ENCODE measurements around the gene RGS3. TPM values are rescaled to one million over a fixed set of nuclear protein-coding genes. Genes with fewer than 3 reads are reported as not detected.
A peak's percentile ranks its signal among the peaks of the same experiment; 100 is the strongest.

RGS3 gene
- total and polyA plus RNA-seq, 2 of the 13 experiments (the other 11 are each of a cell fraction or from before 2014, with no cell fraction given), result 17.1 to 28.8 TPM

DNA sequence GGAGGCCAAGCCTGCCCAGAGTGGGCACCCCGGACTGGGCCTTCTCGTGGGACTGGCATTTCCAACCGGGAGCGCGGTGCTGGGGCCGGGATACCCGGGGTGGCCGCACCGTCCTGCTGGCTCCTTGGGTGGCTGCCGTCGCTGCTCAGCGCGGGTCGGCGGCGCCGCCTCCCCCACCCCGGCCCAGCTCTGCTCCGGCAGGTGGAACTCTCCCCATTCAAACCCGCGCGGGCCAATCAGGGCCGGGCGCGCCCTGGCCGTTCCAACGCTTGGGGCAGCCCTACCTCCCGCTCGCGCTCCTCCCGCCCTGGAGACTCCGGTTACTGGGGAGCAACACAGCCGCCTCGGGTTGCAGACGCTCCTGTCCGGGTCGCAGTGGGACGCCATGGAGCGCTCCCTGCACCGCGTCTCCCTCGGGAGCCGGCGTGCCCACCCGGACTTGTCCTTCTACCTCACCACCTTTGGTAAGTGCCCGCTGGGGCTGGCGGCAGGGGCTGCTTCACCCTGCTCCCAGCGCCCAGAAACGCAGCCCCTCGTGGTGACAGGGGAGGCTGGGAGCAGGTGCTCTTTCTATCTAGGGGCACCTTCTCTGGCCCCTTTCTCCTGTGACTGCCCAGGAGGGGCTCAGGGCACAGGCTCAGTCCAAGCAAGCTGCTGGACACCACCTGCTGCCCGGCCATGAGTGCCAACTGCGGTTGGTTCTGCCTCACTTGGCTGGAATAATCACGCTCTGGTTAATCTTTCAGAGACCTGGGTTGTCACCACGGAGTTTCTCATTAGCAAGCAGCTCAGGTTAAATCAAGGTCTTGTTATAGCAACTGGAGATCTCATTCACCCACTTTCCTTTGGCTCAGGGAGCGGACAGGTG lies at the start of gene RGS3 (continued):
- TF ChIP-seq TGIF2 (CRISPR knock-in tag; IDR thresholded peaks at IDR 0.05) (0 out of 2 replicates have a peak, but pooled peaks have one; percentile 11), EHMT2 (IDR thresholded peaks at IDR 0.05; ENCODE audit: borderline replicate concordance, low read depth, low read length) (no peak), KLF6 (CRISPR knock-in tag; IDR thresholded peaks at IDR 0.05) (no peak), ZNF772 (CRISPR knock-in tag; IDR thresholded peaks at IDR 0.05) (peak; percentile 67; the same call in 1 of the 2 replicates), MTA1 (CRISPR knock-in tag; IDR thresholded peaks at IDR 0.05; ENCODE audit: borderline replicate concordance) (peak; percentile 68; the same call in 1 of the 2 replicates), RCOR2 (CRISPR knock-in tag; IDR thresholded peaks at IDR 0.05) (no peak), XRCC5 (optimal IDR thresholded peaks at IDR 0.05; ENCODE audit: low read length) (peak; percentile 63), MBD4 (IDR thresholded peaks at IDR 0.05; ENCODE audit: borderline replicate concordance, low read length) (no peak), SIX4 (CRISPR knock-in tag; IDR thresholded peaks at IDR 0.05) (0 out of 2 replicates have a peak, but pooled peaks have one; percentile 39), ZNF431 (CRISPR knock-in tag; IDR thresholded peaks at IDR 0.05; ENCODE audit: borderline replicate concordance, low read depth) (no peak), KDM5B (CRISPR knock-in tag; IDR thresholded peaks at IDR 0.05; ENCODE audit: borderline replicate concordance) (peak; percentile 62; the same call in 1 of the 2 replicates), ZMYM4 (CRISPR knock-in tag; IDR thresholded peaks at IDR 0.05) (peak; percentile 69), NFYC (CRISPR knock-in tag; IDR thresholded peaks at IDR 0.05) (peak; percentile 82)
- TF ChIP-seq, protein P1, sequence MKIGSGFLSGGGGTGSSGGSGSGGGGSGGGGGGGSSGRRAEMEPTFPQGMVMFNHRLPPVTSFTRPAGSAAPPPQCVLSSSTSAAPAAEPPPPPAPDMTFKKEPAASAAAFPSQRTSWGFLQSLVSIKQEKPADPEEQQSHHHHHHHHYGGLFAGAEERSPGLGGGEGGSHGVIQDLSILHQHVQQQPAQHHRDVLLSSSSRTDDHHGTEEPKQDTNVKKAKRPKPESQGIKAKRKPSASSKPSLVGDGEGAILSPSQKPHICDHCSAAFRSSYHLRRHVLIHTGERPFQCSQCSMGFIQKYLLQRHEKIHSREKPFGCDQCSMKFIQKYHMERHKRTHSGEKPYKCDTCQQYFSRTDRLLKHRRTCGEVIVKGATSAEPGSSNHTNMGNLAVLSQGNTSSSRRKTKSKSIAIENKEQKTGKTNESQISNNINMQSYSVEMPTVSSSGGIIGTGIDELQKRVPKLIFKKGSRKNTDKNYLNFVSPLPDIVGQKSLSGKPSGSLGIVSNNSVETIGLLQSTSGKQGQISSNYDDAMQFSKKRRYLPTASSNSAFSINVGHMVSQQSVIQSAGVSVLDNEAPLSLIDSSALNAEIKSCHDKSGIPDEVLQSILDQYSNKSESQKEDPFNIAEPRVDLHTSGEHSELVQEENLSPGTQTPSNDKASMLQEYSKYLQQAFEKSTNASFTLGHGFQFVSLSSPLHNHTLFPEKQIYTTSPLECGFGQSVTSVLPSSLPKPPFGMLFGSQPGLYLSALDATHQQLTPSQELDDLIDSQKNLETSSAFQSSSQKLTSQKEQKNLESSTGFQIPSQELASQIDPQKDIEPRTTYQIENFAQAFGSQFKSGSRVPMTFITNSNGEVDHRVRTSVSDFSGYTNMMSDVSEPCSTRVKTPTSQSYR (CRISPR knock-in tag; IDR thresholded peaks at IDR 0.05; ENCODE audit: borderline replicate concordance), result peak; percentile 31; the same call in 1 of the 2 replicates
- TF ChIP-seq, protein P2, sequence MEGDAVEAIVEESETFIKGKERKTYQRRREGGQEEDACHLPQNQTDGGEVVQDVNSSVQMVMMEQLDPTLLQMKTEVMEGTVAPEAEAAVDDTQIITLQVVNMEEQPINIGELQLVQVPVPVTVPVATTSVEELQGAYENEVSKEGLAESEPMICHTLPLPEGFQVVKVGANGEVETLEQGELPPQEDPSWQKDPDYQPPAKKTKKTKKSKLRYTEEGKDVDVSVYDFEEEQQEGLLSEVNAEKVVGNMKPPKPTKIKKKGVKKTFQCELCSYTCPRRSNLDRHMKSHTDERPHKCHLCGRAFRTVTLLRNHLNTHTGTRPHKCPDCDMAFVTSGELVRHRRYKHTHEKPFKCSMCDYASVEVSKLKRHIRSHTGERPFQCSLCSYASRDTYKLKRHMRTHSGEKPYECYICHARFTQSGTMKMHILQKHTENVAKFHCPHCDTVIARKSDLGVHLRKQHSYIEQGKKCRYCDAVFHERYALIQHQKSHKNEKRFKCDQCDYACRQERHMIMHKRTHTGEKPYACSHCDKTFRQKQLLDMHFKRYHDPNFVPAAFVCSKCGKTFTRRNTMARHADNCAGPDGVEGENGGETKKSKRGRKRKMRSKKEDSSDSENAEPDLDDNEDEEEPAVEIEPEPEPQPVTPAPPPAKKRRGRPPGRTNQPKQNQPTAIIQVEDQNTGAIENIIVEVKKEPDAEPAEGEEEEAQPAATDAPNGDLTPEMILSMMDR (CRISPR knock-in tag; IDR thresholded peaks at IDR 0.05), result peak; percentile 44
- TF ChIP-seq, protein P3, sequence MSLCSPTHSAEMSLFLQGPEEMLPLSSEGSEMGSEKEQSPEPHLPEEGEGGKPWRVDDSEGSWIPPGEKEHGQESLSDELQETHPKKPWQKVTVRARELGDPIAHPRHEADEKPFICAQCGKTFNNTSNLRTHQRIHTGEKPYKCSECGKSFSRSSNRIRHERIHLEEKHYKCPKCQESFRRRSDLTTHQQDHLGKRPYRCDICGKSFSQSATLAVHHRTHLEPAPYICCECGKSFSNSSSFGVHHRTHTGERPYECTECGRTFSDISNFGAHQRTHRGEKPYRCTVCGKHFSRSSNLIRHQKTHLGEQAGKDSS (CRISPR knock-in tag; IDR thresholded peaks at IDR 0.05; ENCODE audit: borderline replicate concordance, low read depth), result peak; percentile 48; the same call in 1 of the 2 replicates
- TF ChIP-seq, protein P4, sequence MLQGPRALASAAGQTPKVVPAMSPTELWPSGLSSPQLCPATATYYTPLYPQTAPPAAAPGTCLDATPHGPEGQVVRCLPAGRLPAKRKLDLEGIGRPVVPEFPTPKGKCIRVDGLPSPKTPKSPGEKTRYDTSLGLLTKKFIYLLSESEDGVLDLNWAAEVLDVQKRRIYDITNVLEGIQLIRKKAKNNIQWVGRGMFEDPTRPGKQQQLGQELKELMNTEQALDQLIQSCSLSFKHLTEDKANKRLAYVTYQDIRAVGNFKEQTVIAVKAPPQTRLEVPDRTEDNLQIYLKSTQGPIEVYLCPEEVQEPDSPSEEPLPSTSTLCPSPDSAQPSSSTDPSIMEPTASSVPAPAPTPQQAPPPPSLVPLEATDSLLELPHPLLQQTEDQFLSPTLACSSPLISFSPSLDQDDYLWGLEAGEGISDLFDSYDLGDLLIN (CRISPR knock-in tag; IDR thresholded peaks at IDR 0.05; ENCODE audit: borderline replicate concordance), result peak; percentile 38; the same call in 1 of the 2 replicates
- TF ChIP-seq, protein P5, sequence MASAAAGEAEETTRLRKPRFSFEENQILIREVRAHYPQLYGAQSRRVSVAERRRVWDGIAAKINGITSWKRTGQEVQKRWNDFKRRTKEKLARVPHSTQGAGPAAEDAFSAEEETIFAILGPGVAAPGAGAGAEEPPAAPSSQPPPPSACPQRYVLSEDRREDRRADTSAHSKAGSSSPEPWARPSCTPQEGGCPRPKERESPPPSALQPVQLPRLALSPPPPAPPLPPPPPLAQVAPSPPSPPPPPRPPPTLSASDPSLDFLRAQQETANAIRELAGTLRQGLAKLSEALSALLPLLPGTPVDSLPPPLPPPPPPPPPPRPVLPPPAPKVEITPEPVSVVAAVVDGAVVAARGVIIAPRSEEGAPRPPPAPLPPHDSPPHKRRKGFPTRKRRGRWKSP (CRISPR knock-in tag; IDR thresholded peaks at IDR 0.05), result peak; percentile 64; the same call in 1 of the 2 replicates
- TF ChIP-seq, protein P6, sequence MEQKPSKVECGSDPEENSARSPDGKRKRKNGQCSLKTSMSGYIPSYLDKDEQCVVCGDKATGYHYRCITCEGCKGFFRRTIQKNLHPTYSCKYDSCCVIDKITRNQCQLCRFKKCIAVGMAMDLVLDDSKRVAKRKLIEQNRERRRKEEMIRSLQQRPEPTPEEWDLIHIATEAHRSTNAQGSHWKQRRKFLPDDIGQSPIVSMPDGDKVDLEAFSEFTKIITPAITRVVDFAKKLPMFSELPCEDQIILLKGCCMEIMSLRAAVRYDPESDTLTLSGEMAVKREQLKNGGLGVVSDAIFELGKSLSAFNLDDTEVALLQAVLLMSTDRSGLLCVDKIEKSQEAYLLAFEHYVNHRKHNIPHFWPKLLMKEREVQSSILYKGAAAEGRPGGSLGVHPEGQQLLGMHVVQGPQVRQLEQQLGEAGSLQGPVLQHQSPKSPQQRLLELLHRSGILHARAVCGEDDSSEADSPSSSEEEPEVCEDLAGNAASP (CRISPR knock-in tag; IDR thresholded peaks at IDR 0.05; ENCODE audit: borderline replicate concordance), result peak; percentile 32; the same call in 1 of the 2 replicates
